Activated T-cell treated with anti-CD3 and anti-CD28 coated beads, Interleukin-2, amount 50 U/mL, for 4 hours (primary cell): ENCODE results near the gene OR4X1. TPM values are rescaled to one million over a fixed set of nuclear protein-coding genes. Genes with fewer than 3 reads are reported as not detected.
"Not testable (repeated sequence)": the region's sequence is repeated elsewhere in the genome, so short reads cannot be mapped to it uniquely, and the experiment has no call there.

Source experiments
- ATAC-seq, 2 donors: fragments of 200-7000 bp; cut with Tn5 transposase; one replicate each; pipeline ENCODE4 v1.10.0; 2021
- DNase-seq: peaks from one replicate; pipeline ENCODE4 v3.0.0-alpha.2; 2020
- H3K27me3 Mint-ChIP-seq: one replicate; pipeline ENCODE4 v1.8.0; 2021; ENCODE audit warnings: low read depth, mixed read lengths
- H3K36me3 Mint-ChIP-seq: one replicate; pipeline ENCODE4 v1.8.0; 2022; ENCODE audit warnings: mixed read lengths; ENCODE audit not compliant: insufficient read depth
- H3K4me1 Mint-ChIP-seq: one replicate; pipeline ENCODE4 v1.8.0; 2021; ENCODE audit warnings: low read depth, mixed read lengths
- H3K4me3 Mint-ChIP-seq: one replicate; pipeline ENCODE4 v1.8.0; 2021; ENCODE audit warnings: mild to moderate bottlenecking, moderate library complexity, mixed read lengths
- H3K9me3 Mint-ChIP-seq: one replicate; pipeline ENCODE4 v1.8.0; 2021; ENCODE audit warnings: mixed read lengths
- total RNA-seq, 3 donors: library from RNA; stranded (reverse); gene quantifications; one replicate each; pipeline ENCODE4 v1.2.1, GENCODE V29; 2021

Gene OR4X1, protein sequence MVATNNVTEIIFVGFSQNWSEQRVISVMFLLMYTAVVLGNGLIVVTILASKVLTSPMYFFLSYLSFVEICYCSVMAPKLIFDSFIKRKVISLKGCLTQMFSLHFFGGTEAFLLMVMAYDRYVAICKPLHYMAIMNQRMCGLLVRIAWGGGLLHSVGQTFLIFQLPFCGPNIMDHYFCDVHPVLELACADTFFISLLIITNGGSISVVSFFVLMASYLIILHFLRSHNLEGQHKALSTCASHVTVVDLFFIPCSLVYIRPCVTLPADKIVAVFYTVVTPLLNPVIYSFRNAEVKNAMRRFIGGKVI
- not detected for total RNA-seq

DNA sequence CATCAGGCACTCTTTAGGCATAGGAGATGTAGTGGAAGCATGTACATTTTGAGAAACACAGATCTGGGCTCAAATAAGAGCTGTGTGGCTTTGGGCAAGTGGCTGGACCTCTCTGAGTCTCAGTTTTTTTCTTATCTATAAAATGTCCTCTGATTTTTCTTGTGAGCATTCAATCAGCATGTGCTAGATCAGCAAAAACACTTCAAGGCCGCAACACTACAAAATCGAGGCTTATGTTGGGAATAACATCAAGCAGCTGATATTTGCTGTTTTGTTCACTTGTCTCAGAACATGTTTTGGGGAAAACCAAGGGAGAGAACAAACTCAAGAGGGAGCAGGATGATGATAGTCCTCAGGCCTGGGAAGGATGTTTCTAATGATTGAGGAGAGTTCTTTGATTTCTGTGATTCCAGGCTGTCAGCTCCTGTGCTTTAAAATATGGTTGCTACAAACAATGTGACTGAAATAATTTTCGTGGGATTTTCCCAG lies at the start of gene OR4X1:
Gene OR4X1, plus strand, starts transcription at position 439 of the 489 bp plus-strand sequence. Its CDS starts 0 bp downstream, at position 439.
- no peak for DNase-seq
- Mint-ChIP-seq H3K36me3 (no peaks in the 10 kb centered on the region), H3K4me3 (no peak within 1 kb of the TSS), H3K4me1 (no peaks in the 10 kb centered on the region), H3K9me3 (no peaks in the 10 kb centered on the region), H3K27me3 (no peaks in the 10 kb centered on the region)
- no peak for ATAC-seq

DNA sequence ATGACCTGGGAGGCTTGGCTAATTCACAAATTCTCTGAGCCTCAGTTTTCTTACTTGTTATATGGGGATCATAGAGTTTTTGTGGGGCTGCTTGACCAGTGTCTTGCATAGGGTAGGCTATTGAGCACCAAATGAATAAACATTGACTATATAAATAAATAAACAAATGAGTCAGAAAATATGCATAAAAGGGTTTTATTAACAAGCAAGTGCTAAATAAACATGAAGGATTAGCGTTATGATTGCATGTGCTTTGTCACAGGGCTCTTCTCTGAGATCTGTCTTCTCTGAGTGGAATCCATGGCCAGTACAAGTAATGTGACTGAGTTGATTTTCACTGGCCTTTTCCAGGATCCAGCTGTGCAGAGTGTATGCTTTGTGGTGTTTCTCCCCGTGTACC lies 47.2 kb upstream of the OR4X1 start, which contains the start of gene OR4B1:
Gene OR4B1, plus strand, starts transcription at position 301 of the 400 bp plus-strand sequence. Its CDS starts 0 bp downstream, at position 301.
- no peak for ATAC-seq
- no peaks in the 10 kb centered on the region for H3K4me1 Mint-ChIP-seq
- no peaks in the 10 kb centered on the region for H3K27me3 Mint-ChIP-seq
- H3K4me3 Mint-ChIP-seq: no peak within 1 kb of the TSS
- H3K9me3 Mint-ChIP-seq: no peaks in the 10 kb centered on the region
- no peak for DNase-seq
- no peaks in the 10 kb centered on the region for H3K36me3 Mint-ChIP-seq

DNA sequence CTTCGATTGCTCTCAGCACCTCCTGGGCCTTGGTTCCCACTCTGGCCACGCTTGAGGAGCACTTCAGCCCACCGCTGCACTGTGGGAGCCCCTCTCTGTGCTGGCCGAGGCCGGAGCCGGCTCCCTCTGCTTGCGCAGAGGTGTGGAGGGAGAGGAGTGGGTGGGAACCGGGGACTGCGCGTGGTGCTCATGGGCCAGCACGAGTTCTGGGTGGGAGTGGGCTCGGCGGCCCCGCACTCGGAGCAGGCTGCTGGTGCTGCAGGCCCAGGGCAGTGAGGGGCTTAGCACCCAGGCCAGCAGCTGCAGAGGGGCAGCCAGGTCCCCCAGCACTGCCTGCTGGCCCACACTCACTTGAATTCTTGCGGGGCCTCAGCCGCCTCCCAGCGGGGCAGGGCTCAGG lies 34.9 kb upstream of the OR4X1 start:
- no peaks in the 10 kb centered on the region for H3K36me3 Mint-ChIP-seq
- H3K4me3 Mint-ChIP-seq: no peak overlapping the region
- H3K9me3 Mint-ChIP-seq: peaks cover 9% of the 10 kb centered on the region
- H3K4me1 Mint-ChIP-seq: no peaks in the 10 kb centered on the region
- H3K27me3 Mint-ChIP-seq: no peaks in the 10 kb centered on the region
- ATAC-seq (no peak), DNase-seq (no peak)

DNA sequence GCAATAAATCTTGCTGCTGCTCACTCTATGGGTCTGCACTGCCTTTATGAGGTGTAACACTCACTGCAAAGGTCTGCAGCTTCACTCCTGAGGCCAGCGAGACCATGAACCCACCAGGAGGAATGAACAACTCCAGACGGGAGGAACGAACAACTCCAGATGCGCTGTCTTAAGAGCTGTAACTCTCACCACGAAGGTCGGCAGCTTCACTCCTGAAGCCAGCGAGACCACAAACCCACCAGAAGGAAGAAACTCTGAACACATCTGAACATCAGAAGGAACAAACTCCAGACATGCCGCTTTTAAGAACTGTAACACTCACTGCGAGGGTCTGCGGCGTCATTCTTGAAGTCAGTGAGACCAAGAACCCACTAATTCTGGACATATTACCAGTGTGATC lies 33.6 kb upstream of the OR4X1 start:
- not testable (repeated sequence) for ATAC-seq, H3K4me3 Mint-ChIP-seq, H3K9me3 Mint-ChIP-seq, H3K27me3 Mint-ChIP-seq, H3K4me1 Mint-ChIP-seq, H3K36me3 Mint-ChIP-seq, DNase-seq

DNA sequence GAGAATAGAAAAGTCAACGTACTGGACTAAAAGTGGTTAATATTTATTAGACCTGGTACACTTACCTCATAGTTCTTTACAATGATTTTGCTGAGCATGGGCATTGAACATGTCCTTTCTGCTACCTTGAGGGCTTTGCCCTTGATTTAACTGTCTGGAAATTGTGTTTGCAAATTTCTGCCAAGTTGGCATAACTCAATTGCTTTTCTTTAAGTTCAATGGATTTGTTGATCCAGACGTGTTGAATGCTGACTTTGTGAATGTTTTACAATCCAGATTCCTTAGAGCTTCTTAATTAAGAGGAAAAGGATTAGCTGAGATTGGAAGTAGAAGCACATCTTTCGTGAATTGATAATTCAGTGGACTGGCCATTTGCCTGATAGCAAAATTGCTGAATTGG lies 25.9 kb upstream of the OR4X1 start:
- DNase-seq (no peak), ATAC-seq (no peak)
- Mint-ChIP-seq H3K9me3 (no peaks in the 10 kb centered on the region), H3K4me1 (no peaks in the 10 kb centered on the region), H3K27me3 (peaks cover 32% of the 10 kb centered on the region), H3K36me3 (no peaks in the 10 kb centered on the region), H3K4me3 (no peak overlapping the region)

DNA sequence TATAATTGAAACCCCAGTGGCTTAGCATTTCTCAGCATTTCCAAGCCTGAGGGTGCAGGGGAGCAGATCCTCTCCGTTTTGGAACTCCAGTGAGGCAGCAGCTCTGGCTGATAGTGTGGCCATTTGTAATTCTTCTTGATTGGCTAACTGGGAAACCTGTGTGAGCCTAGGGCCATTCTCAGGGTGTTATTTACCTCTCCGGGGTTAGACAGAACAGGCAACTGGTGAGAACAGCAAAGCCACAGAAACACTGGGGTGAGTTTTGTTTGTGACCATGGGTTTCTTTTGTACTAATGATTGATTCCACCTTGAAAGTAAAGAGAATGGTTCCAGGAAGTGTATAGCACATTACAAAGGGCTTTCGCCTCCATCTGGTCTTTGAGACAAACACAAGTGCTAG lies 21.2 kb upstream of the OR4X1 start:
- ATAC-seq (no peak), DNase-seq (no peak)
- no peaks in the 10 kb centered on the region for H3K9me3 Mint-ChIP-seq
- H3K4me1 Mint-ChIP-seq: no peaks in the 10 kb centered on the region
- no peaks in the 10 kb centered on the region for H3K36me3 Mint-ChIP-seq
- no peak overlapping the region for H3K4me3 Mint-ChIP-seq
- peaks cover 30% of the 10 kb centered on the region for H3K27me3 Mint-ChIP-seq

DNA sequence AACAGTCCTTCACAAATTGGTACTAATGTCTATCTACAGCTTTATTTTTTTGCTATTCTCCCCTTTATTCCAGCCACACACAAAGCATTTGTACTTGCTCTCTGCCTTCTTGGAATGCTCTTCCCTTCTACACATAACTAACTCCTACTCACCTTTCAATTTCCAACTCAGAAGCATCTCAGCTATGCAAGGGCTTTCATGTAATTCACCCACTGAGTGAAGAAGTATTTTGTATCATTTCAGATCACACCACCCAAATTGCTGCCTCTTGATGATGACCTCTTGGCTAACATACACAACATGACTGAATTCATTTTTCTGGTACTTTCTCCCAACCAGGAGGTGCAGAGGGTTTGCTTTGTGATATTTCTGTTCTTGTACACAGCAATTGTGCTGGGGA lies 18.9 kb upstream of the OR4X1 start, which contains the start of gene OR4X2:
Gene OR4X2, plus strand, starts transcription at position 301 of the 400 bp plus-strand sequence. Its CDS starts 0 bp downstream, at position 301.
- H3K27me3 Mint-ChIP-seq: peaks cover 25% of the 10 kb centered on the region
- peaks cover 7% of the 10 kb centered on the region for H3K9me3 Mint-ChIP-seq
- no peaks in the 10 kb centered on the region for H3K36me3 Mint-ChIP-seq
- H3K4me3 Mint-ChIP-seq: no peak within 1 kb of the TSS
- no peak for ATAC-seq
- no peak for DNase-seq
- no peaks in the 10 kb centered on the region for H3K4me1 Mint-ChIP-seq

DNA sequence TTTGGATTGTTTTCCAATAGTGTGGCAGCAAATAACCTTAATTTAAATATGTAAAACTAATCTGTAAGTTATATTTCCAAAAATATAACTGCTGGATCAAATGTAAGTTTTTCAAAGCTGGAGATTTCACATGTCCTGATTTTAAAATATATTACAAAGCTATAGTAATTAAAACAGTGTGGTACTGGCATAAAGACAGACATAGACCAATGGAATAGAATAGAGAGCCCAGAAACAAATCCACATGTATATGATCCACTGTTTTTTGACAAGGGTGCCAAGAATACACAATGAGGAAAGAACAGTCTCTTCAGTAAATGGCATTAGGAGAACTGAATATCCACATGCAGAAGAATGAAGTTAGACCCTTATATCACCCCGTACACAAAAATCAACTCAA lies 14.8 kb upstream of the OR4X1 start:
- DNase-seq (no peak), ATAC-seq (no peak)
- Mint-ChIP-seq H3K4me3 (no peak overlapping the region), H3K9me3 (peaks cover 7% of the 10 kb centered on the region), H3K36me3 (no peaks in the 10 kb centered on the region), H3K4me1 (no peaks in the 10 kb centered on the region), H3K27me3 (peaks cover 12% of the 10 kb centered on the region)

DNA sequence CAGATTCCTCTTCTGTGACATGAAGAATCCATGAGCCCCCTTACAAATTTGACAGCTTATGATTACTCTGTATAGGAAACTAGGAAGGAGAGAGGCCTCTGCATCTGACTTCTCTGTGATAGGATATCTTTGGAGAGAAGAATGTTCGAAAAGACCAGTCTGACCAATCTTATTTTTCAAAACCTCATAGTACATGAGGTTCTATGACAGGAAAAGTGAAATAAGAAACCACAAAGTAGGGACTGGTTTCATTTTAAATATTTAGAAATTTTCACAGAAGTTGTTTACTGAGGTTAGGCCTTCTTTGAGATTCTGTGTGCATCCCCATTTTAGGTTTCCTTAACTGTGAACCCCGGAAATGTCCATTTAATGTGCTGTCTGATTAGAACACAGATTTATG lies 2.1 kb upstream of the OR4X1 start:
- H3K27me3 Mint-ChIP-seq: peaks cover 12% of the 10 kb centered on the region
- DNase-seq (no peak), ATAC-seq (no peak)
- no peaks in the 10 kb centered on the region for H3K36me3 Mint-ChIP-seq
- H3K4me3 Mint-ChIP-seq: no peak overlapping the region
- no peaks in the 10 kb centered on the region for H3K4me1 Mint-ChIP-seq
- H3K9me3 Mint-ChIP-seq: no peaks in the 10 kb centered on the region

DNA sequence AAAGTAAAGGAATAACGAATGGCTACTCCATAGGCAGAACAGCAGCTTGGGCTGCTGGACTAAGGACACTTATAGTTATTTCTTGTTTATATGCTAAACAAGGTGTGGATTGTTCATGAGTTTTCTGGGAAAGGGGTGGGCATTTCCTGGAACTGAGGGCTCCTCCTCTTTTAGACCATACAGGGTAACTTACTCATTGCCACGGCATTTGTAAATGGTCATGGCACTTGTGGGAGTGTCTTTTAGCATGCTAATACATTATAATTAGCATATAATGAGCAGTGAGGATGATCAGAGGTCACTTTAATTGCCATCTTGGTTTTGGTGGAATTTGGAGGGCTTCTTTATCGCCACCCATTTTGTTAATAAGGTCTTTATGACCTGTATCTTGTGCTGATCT lies 7.0 kb downstream of the OR4X1 start:
- Mint-ChIP-seq H3K36me3 (no peaks in the 10 kb centered on the region), H3K27me3 (peaks cover 3% of the 10 kb centered on the region), H3K9me3 (no peaks in the 10 kb centered on the region), H3K4me1 (no peaks in the 10 kb centered on the region), H3K4me3 (no peak overlapping the region)
- DNase-seq (no peak), ATAC-seq (no peak)

DNA sequence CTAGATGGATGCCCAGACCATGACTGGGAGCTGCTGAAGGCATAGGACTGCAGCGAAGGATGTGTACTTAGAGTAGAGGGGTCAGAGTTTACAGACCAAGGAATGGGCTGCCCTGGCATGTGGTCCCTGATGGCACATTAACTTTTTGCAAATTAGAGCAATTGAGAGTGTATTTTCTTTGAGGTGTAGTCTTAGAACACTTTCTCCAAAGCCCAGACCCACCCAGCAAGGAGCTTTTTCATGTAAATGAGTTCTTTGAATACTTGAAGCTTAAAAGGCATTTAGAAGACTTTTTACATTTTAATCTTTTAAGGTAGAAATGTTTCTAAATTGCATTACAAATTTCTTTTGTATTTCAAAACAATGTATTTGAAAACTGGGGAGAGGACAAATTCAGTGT lies 8.9 kb downstream of the OR4X1 start:
- H3K36me3 Mint-ChIP-seq: no peaks in the 10 kb centered on the region
- H3K4me3 Mint-ChIP-seq: no peak overlapping the region
- ATAC-seq (no peak), DNase-seq (no peak)
- peaks cover 4% of the 10 kb centered on the region for H3K27me3 Mint-ChIP-seq
- H3K9me3 Mint-ChIP-seq: no peaks in the 10 kb centered on the region
- H3K4me1 Mint-ChIP-seq: no peaks in the 10 kb centered on the region

DNA sequence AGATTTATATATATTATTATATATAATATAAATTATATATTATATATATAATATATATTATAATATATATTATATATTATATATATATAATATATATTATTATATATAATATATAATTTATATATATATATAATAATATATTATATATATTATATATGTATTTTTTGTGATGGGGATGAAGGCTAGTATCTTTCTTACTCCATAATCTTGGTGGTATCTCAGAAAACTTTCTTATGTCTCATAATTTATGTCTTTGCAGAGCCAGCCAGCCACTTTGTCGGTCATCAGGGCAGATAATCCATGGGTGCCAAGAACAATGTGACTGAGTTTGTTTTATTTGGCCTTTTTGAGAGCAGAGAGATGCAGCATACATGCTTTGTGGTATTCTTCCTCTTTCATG lies 42.3 kb downstream of the OR4X1 start, which contains the start of gene OR4S1:
Gene OR4S1, plus strand, starts transcription at position 301 of the 400 bp plus-strand sequence. Its CDS starts 0 bp downstream, at position 301.
- H3K27me3 Mint-ChIP-seq: peaks cover 9% of the 10 kb centered on the region
- no peaks in the 10 kb centered on the region for H3K9me3 Mint-ChIP-seq
- H3K36me3 Mint-ChIP-seq: no peaks in the 10 kb centered on the region
- DNase-seq (no peak), ATAC-seq (no peak)
- H3K4me3 Mint-ChIP-seq: no peak within 1 kb of the TSS
- H3K4me1 Mint-ChIP-seq: peaks cover 4% of the 10 kb centered on the region

DNA sequence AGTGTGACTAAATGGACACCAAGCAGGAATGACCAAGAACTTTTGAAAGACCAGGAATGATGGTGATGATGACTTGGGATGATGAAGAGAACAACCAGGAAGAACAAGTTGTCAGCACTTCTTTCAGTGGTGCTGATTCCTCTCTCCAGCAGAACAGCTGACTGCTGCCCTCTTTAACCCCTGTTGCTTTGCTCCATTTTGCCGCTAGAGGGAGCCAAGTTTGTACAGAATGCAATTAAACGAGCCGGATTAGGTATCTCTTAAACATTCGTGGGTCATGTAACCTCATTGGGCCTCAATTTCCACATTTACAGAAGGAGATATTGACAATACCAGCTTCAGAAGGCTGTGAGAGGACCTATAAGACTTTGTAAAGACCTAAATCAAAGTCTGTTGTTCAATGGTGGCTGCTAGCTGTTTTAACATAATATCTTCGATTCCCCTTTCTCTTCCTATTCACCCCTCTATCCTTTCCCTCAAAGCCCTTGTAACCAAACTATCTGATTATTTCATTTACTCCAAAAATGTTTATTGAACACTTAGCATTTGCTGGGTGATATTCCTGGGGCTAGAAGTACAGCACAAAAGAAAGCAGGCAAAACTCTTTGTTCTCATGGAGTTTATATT lies 44.2 kb downstream of the OR4X1 start:
- no peak overlapping the region for H3K4me3 Mint-ChIP-seq
- DNase-seq (peak; percentile 37), ATAC-seq (peak in 1 of 2 donors; percentile 53)
- no peaks in the 10 kb centered on the region for H3K9me3 Mint-ChIP-seq
- H3K36me3 Mint-ChIP-seq: no peaks in the 10 kb centered on the region
- peaks cover 9% of the 10 kb centered on the region for H3K27me3 Mint-ChIP-seq
- peaks cover 4% of the 10 kb centered on the region for H3K4me1 Mint-ChIP-seq

DNA sequence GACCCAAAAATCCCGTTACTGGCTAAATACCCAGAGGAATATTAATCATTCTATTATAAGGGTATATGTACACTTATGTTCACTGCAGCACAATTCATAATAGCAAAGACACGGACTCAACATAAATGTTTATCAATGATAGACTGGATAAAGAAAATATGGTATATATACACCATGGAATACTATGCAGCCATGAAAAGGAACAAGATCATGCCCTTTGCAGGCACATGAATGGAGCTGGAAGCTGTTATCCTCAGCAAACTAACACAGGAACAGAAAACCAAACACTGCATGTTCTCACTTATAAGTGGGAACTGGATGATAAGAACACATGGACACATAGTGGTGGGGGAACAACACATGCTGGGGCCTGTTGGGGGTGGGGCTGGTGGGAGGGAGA lies 49.9 kb downstream of the OR4X1 start:
- not testable (repeated sequence) for H3K36me3 Mint-ChIP-seq, ATAC-seq, H3K4me1 Mint-ChIP-seq, DNase-seq, H3K27me3 Mint-ChIP-seq, H3K4me3 Mint-ChIP-seq, H3K9me3 Mint-ChIP-seq
